ENCODE measurements around the gene ERVFRD-1.

ERVFRD-1 gene

GRCh38 chr6:11069760-11070159, 41.8 kb downstream of the ERVFRD-1 start:
- Histone ChIP-seq H3K4me3 (no peak overlapping the region), H3K4me2 (no peak overlapping the region), H3K9me3 (replicated peaks in 1 of 11) (no peaks in the 10 kb centered on the region), H3K27me3 (no peaks in the 10 kb centered on the region), H3K36me3 (no peaks in the 10 kb centered on the region), H3K9ac (no peak overlapping the region), H3K4me1 (peaks cover 0 to 5% (median 0%) of the 10 kb centered on the region in 10 experiments; a peak in 1 of 20 replicates), H4K20me1 (no peaks in the 10 kb centered on the region), H3K27ac (no peak overlapping the region)
- no peak for TF ChIP-seq Cebpa-rat (IDR thresholded peaks at IDR 0.05)

GRCh38 chr6:11067348-11067747, 44.2 kb downstream of the ERVFRD-1 start:
- H3K4me2 ChIP-seq: no peak overlapping the region
- H3K36me3 ChIP-seq: no peaks in the 10 kb centered on the region
- H3K9me3 ChIP-seq (replicated peaks in 1 of 11): no peaks in the 10 kb centered on the region
- H3K9ac ChIP-seq: no peak overlapping the region
- no peaks in the 10 kb centered on the region for H3K27me3 ChIP-seq
- H3K4me1 ChIP-seq: peaks cover 0 to 5% (median 0%) of the 10 kb centered on the region in 10 experiments; a peak in 1 of 20 replicates
- no peak overlapping the region for H3K4me3 ChIP-seq
- no peak for TF ChIP-seq Cebpa-rat (IDR thresholded peaks at IDR 0.05)
- no peaks in the 10 kb centered on the region for H4K20me1 ChIP-seq
- H3K27ac ChIP-seq: no peak overlapping the region

GRCh38 chr6:11066505-11067347, 44.8 kb downstream of the ERVFRD-1 start:
- no peak for TF ChIP-seq Cebpa-rat (IDR thresholded peaks at IDR 0.05)
- no peaks in the 10 kb centered on the region for H3K27me3 ChIP-seq
- no peak overlapping the region for H3K4me3 ChIP-seq
- peaks cover 0 to 5% (median 0%) of the 10 kb centered on the region in 10 experiments; a peak in 1 of 20 replicates for H3K4me1 ChIP-seq
- no peak overlapping the region for H3K4me2 ChIP-seq
- no peaks in the 10 kb centered on the region for H3K36me3 ChIP-seq
- no peak overlapping the region for H3K9ac ChIP-seq
- no peak overlapping the region for H3K27ac ChIP-seq
- H4K20me1 ChIP-seq: no peaks in the 10 kb centered on the region
- H3K9me3 ChIP-seq (replicated peaks in 1 of 11): no peaks in the 10 kb centered on the region

- no peaks in the 10 kb centered on the region for H3K27me3 ChIP-seq
- H3K36me3 ChIP-seq: no peaks in the 10 kb centered on the region
- H3K4me3 ChIP-seq: no peak overlapping the region
- H3K9me3 ChIP-seq (replicated peaks in 1 of 11): no peaks in the 10 kb centered on the region
- H4K20me1 ChIP-seq: no peaks in the 10 kb centered on the region
- no peaks in the 10 kb centered on the region for H3K4me1 ChIP-seq
- no peak for TF ChIP-seq Cebpa-rat (IDR thresholded peaks at IDR 0.05)
- H3K27ac ChIP-seq: no peak overlapping the region
- no peak overlapping the region for H3K4me2 ChIP-seq
- no peak overlapping the region for H3K9ac ChIP-seq
These were observed 45.9 kb downstream of the ERVFRD-1 start for GRCh38 chr6:11065436-11066202.

GRCh38 chr6:11064836-11065235, 46.7 kb downstream of the ERVFRD-1 start:
- no peak overlapping the region for H3K27ac ChIP-seq

GRCh38 chr6:11062715-11063114, 48.8 kb downstream of the ERVFRD-1 start:
- H4K20me1 ChIP-seq: no peaks in the 10 kb centered on the region
- no peaks in the 10 kb centered on the region for H3K4me1 ChIP-seq
- no peak overlapping the region for H3K9ac ChIP-seq
- H3K9me3 ChIP-seq (replicated peaks in 1 of 11): peaks cover 0 to 7% (median 0%) of the 10 kb centered on the region in 11 experiments; a peak in 2 of 22 replicates
- TF ChIP-seq Cebpa-rat (IDR thresholded peaks at IDR 0.05): no peak
- H3K27me3 ChIP-seq: no peaks in the 10 kb centered on the region
- H3K4me2 ChIP-seq: no peak overlapping the region
- H3K27ac ChIP-seq: no peak overlapping the region
- H3K4me3 ChIP-seq: no peak overlapping the region
- H3K36me3 ChIP-seq: no peaks in the 10 kb centered on the region

More at GRCh38 chr6:11064836-11065235, 46.7 kb downstream of the ERVFRD-1 start:
- Histone ChIP-seq H3K4me1 (no peaks in the 10 kb centered on the region), H3K4me2 (no peak overlapping the region), H3K36me3 (no peaks in the 10 kb centered on the region), H3K27me3 (no peaks in the 10 kb centered on the region), H4K20me1 (no peaks in the 10 kb centered on the region), H3K9me3 (replicated peaks in 1 of 11) (no peaks in the 10 kb centered on the region), H3K4me3 (no peak overlapping the region), H3K9ac (no peak overlapping the region)
- no peak for TF ChIP-seq Cebpa-rat (IDR thresholded peaks at IDR 0.05)

- Histone ChIP-seq H3K9ac (no peak overlapping the region), H3K36me3 (no peaks in the 10 kb centered on the region), H4K20me1 (no peaks in the 10 kb centered on the region), H3K4me3 (no peak overlapping the region), H3K4me2 (no peak overlapping the region), H3K4me1 (no peaks in the 10 kb centered on the region), H3K9me3 (replicated peaks in 1 of 11) (peaks cover 0 to 7% (median 0%) of the 10 kb centered on the region in 11 experiments; a peak in 2 of 22 replicates), H3K27me3 (no peaks in the 10 kb centered on the region), H3K27ac (no peak overlapping the region)
- TF ChIP-seq Cebpa-rat (IDR thresholded peaks at IDR 0.05): no peak
These were observed 49.4 kb downstream of the ERVFRD-1 start for GRCh38 chr6:11062083-11062482.

- Histone ChIP-seq H3K9me3 (replicated peaks in 1 of 11) (peaks cover 0 to 7% (median 0%) of the 10 kb centered on the region in 11 experiments; a peak in 2 of 22 replicates), H3K4me3 (no peak overlapping the region), H4K20me1 (no peaks in the 10 kb centered on the region), H3K9ac (no peak overlapping the region), H3K4me1 (no peaks in the 10 kb centered on the region), H3K27ac (no peak overlapping the region), H3K4me2 (no peak overlapping the region), H3K27me3 (no peaks in the 10 kb centered on the region), H3K36me3 (no peaks in the 10 kb centered on the region)
- TF ChIP-seq Cebpa-rat (IDR thresholded peaks at IDR 0.05): no peak
These were observed 53.1 kb downstream of the ERVFRD-1 start for GRCh38 chr6:11058406-11058805.

GRCh38 chr6:11056871-11057270, 54.7 kb downstream of the ERVFRD-1 start:
- no peaks in the 10 kb centered on the region for H4K20me1 ChIP-seq
- H3K27me3 ChIP-seq: no peaks in the 10 kb centered on the region
- no peaks in the 10 kb centered on the region for H3K4me1 ChIP-seq
- no peak overlapping the region for H3K4me2 ChIP-seq
- H3K9ac ChIP-seq: no peak overlapping the region
- H3K27ac ChIP-seq: no peak overlapping the region
- no peak overlapping the region for H3K4me3 ChIP-seq
- no peaks in the 10 kb centered on the region for H3K36me3 ChIP-seq
- H3K9me3 ChIP-seq (replicated peaks in 1 of 11): peaks cover 0 to 7% (median 0%) of the 10 kb centered on the region in 11 experiments; a peak in 2 of 22 replicates
- TF ChIP-seq Cebpa-rat (IDR thresholded peaks at IDR 0.05): no peak
